ENCODE data around the gene TMC1. TPM values are rescaled to one million over a fixed set of nuclear protein-coding genes. Genes with fewer than 3 reads are reported as not detected.

The TMC1 gene
- total and polyA plus RNA-seq, 2 of the 13 experiments (the other 11 are each of a cell fraction or from before 2014, with no cell fraction given), result 0.02 to 0.03 TPM

GRCh38 chr9:72834994-72835393 is 313.6 kb downstream of the TMC1 start (continued):
- no peak for TF ChIP-seq ZNF260 (CRISPR knock-in tag; IDR thresholded peaks at IDR 0.05; ENCODE audit: borderline replicate concordance, low read depth)
- no peak for TF ChIP-seq ZBTB3 (CRISPR knock-in tag; IDR thresholded peaks at IDR 0.05; ENCODE audit: borderline replicate concordance, low read depth)
- no peak for TF ChIP-seq FOXC1 (CRISPR knock-in tag; IDR thresholded peaks at IDR 0.05; ENCODE audit: borderline replicate concordance)
- TF ChIP-seq NAIF1 (CRISPR knock-in tag; IDR thresholded peaks at IDR 0.05; ENCODE audit: borderline replicate concordance), result no peak
- TF ChIP-seq MEIS1 (CRISPR knock-in tag; IDR thresholded peaks at IDR 0.05; ENCODE audit: borderline replicate concordance), result no peak
- TF ChIP-seq POGK (CRISPR knock-in tag; conservative IDR thresholded peaks at IDR 0.05), result 0 out of 2 replicates have a peak, but pooled peaks have one; percentile 44
- no peak for TF ChIP-seq ZNF468 (CRISPR knock-in tag; IDR thresholded peaks at IDR 0.05)
- 0 out of 2 replicates have a peak, but pooled peaks have one; percentile 14 for TF ChIP-seq GATAD1 (CRISPR knock-in tag; IDR thresholded peaks at IDR 0.05)
- TF ChIP-seq FOXA1 (IDR thresholded peaks at IDR 0.05), result no peak
- peak; percentile 79 for TF ChIP-seq FOXA1 (CRISPR knock-in tag; IDR thresholded peaks at IDR 0.05)
- no peak for TF ChIP-seq SRSF1 (optimal IDR thresholded peaks at IDR 0.05; ENCODE audit: low read depth, low read length)
- TF ChIP-seq MAFK (conservative IDR thresholded peaks at IDR 0.05 in 1 of 2, IDR thresholded peaks at IDR 0.05 in 1 of 2; ENCODE audit: low read length in 2 of 2), result no peak
- peak; percentile 51 for TF ChIP-seq SAP130 (CRISPR knock-in tag; IDR thresholded peaks at IDR 0.05; ENCODE audit: low read depth)
- TF ChIP-seq CSRNP1 (CRISPR knock-in tag; IDR thresholded peaks at IDR 0.05), result no peak
- peak; percentile 65 for TF ChIP-seq MED1 (CRISPR knock-in tag; IDR thresholded peaks at IDR 0.05)
- no peak for TF ChIP-seq GFI1 (CRISPR knock-in tag; IDR thresholded peaks at IDR 0.05; ENCODE audit: borderline replicate concordance)
- TF ChIP-seq ATF3 (CRISPR knock-in tag; IDR thresholded peaks at IDR 0.05), result no peak
- TF ChIP-seq TCF7 (IDR thresholded peaks at IDR 0.05; ENCODE audit: low read depth), result peak; percentile 57; the same call in 1 of the 2 replicates
- peak; percentile 83 for TF ChIP-seq HNF4A (CRISPR knock-in tag; IDR thresholded peaks at IDR 0.05)
- TF ChIP-seq KDM6A (CRISPR knock-in tag; IDR thresholded peaks at IDR 0.05; ENCODE audit: low read depth), result peak; percentile 55; the same call in 1 of the 2 replicates
- TF ChIP-seq NR0B2 (CRISPR knock-in tag; IDR thresholded peaks at IDR 0.05), result no peak
- TF ChIP-seq HOMEZ (CRISPR knock-in tag; IDR thresholded peaks at IDR 0.05; ENCODE audit: low read depth), result peak; percentile 77; the same call in 1 of the 2 replicates
- TF ChIP-seq ARNT (IDR thresholded peaks at IDR 0.05), result no peak
- TF ChIP-seq ZBTB2 (CRISPR knock-in tag; IDR thresholded peaks at IDR 0.05; ENCODE audit: low read depth), result no peak
- no peak for TF ChIP-seq CBX1 (IDR thresholded peaks at IDR 0.05; ENCODE audit: low read depth)

Data from HepG2 (cell line).